ENCODE results near the gene DPP6.

GRCh38 chr7:154306036-154306435 is 253.8 kb downstream of the DPP6 start:
- TF ChIP-seq CTCF (IDR thresholded peaks at IDR 0.05) (no peak), EZH2 (IDR thresholded peaks at IDR 0.05; ENCODE audit: borderline replicate concordance, insufficient read depth, low read depth, low read length, poor library complexity, severe bottlenecking) (no peak)

All from B cell (primary cell).